ENCODE data around the gene PRAMEF20. TPM values are rescaled to one million over a fixed set of nuclear protein-coding genes. Genes with fewer than 3 reads are reported as not detected.
"Not testable (repeated sequence)": the region's sequence is repeated elsewhere in the genome, so short reads cannot be mapped to it uniquely, and the experiment has no call there.

PRAMEF20 gene
- not detected for total RNA-seq

DNA sequence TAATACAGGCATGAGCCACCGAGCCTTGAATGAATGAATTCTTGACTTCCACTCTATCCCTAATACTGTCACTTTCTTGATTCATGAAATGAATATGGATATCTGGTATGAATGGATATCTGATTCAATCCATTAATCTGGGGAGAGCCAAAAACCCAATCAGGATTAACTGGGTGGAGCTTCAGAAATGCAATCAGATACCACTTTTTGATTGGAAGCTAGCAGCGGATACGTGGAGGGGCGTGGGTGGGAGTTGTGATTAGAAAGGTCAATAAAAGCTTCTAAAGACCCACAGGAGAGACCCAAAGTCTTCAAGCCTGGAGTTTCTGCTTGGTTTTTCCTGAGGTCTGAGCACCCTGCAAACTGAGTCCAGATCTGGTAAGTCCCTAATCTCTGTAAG, at the start of gene PRAMEF20:
PRAMEF20 (plus strand) TSS at position 301 of the 400 bp plus-strand sequence. CDS start 5,905 bp downstream, outside the sequence.
- ATAC-seq; DNase-seq (ENCODE audit: low spot score): not testable (repeated sequence)

DNA sequence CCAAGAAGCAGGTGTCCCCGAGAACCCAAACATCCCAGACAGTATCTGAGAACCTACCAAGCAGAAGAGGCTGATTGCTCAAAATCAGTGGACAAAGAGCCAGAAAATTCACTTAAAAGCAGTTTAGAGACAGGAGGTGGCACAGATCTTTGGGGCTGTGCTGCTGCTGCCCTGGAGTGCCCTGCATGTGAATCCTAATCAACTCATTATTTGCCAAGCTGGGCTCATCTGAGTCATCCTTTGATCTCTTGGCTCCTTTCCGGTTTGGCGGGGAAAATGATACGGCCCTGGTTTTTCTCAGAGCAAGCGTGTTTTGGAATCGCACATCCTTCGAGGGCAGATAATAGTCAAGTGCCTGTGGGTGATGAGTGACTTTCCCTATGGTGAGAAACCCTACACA, 47.9 kb upstream of the PRAMEF20 start:
- not testable (repeated sequence) for DNase-seq (ENCODE audit: low spot score)
- ATAC-seq: peak; percentile 71

DNA sequence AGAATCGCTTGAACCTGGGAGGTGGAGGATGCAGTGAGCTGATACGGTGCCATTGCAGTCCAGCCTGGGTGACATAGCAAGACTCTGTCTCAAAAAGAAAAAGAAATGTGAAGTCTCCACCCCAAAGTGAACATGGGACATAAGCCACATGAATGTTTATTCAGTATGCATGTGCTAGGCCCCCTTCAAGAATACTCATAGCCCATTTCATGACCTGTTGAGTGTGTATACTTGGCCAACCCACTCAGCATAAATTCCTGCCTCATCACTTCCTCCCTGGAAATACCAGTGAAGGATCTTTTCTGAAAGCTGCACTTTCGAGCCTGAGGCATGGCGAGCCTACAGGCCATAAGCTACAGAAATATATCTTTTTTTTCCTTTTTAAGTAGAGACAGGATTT, 45.3 kb upstream of the PRAMEF20 start:
- not testable (repeated sequence) for ATAC-seq; DNase-seq (ENCODE audit: low spot score)

DNA sequence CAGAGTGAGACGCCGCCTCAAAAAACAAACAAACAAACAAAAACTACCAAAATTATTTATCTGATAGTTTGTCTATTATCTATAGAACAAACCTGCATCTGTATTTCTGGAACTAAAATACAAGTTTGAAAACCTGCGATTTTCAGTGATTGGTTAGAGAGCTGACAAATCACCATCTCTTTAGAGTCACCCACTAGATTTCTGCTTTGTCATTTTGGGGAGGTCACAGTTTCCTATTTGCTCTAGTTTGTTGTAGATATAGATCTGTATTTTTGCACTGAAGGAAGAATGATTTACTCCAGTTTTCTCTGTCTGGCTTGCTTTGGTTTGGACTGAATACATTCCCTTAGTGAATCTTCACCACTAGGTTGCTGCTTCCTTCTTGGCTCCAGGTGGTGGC, 43.7 kb upstream of the PRAMEF20 start:
- not testable (repeated sequence) for ATAC-seq

DNA sequence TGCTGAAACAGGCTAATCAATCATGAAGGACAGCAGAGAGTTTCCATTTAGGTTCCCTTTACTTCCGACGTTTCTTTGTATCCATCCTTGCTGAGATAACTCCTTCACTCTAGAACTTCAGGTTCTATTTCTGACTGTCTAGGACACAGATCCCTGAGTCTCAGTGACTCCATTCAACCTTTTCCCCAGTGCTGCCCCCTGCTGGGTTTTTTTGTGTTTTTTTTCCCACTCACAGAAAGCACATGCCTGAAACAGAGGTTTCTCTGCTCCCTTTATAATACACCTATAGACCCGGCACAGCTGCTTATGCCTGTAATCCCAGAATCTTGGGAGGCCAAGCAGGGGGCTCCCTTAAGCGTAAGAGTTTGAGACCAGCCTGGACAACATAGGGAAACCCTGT, 41.7 kb upstream of the PRAMEF20 start:
- not testable (repeated sequence) for DNase-seq (ENCODE audit: low spot score)
- ATAC-seq: peak; percentile 66

More for the DNA sequence above, 43.7 kb upstream of the PRAMEF20 start:
- not testable (repeated sequence) for DNase-seq (ENCODE audit: low spot score)

DNA sequence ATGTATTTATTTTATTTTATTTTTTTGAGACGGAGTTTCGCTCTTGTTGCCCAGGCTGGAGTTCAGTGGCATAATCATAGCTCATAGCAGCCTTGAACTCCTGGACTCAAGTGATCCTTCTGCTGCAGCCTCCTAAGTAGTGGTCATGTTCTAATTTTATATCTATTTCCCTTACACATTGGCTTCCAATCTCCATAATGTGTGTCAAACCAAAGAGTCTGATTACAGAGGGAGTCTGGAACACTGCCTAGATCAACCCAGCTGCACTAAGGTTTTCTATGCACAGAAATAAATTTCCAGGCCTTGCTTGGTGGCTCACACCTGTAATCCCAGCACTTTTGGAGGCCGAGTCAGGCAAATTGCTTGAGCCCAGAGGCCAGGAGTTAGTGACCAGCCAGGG, 31.3 kb upstream of the PRAMEF20 start:
- ATAC-seq: peak; percentile 50
- DNase-seq (ENCODE audit: low spot score): not testable (repeated sequence)

DNA sequence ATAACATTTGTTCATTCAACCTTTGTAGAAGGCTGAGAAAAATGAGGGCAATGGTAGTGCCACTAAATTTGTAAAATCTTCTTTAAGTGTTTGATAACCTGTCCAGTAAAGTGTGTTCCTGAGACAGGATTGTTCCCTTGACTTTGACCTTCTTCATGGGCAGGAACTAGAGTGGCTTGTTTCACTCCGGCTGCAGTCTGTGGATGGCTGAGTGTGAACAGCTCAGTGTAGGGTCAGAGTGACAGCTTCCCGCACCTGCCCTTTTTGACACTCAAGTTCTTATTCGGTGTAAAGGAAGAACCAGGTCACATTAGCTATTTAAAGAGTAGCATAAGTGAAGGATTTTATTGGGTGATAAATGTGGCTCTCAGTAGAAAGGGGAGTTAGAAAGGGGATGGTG, 29.9 kb upstream of the PRAMEF20 start:
- not testable (repeated sequence) for DNase-seq (ENCODE audit: low spot score); ATAC-seq

DNA sequence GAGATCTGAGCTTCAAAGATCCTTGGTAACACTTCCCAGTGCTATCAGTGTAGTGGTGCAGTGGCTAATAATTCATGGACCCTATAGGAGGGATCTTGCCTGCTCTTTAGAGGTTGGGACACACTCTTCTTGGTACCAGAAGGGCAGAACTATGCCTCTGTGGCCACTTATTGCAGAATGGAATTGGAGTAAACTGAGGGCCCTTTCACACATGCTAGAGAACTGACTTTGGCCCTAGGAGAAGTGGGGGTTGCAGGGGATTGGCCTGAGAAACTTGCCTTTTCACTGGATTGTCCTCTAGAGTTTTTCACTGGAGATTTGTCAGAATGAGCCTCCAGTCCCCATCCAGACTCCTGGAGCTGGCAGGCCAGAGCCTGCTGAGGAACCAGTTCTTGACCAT, 20.9 kb upstream of the PRAMEF20 start, which contains the start of gene PRAMEF17:
PRAMEF17 (plus strand) TSS at position 301 of the 400 bp plus-strand sequence; CDS start at position 327, 26 bp downstream.
- ATAC-seq; DNase-seq (ENCODE audit: low spot score): not testable (repeated sequence)

DNA sequence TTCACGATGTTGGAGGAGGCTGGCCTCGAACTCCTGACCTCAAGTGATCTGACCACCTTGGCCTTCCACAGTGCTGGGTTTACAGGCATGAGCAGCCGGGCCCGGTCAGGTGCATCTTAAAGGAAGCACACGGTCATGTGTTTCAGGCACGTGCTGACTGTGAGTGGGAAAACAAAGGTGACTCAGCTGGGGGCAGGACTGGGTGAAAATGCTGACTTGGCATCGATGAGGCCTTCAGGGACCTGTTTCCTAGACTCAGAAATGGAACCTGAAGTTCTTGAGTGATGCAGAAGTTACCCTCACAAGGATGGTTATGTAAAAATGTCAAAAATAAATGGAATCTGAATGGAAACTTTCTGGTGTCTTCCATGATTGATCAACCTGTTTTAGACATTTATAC, 17.2 kb upstream of the PRAMEF20 start:
- ATAC-seq; DNase-seq (ENCODE audit: low spot score): not testable (repeated sequence)

DNA sequence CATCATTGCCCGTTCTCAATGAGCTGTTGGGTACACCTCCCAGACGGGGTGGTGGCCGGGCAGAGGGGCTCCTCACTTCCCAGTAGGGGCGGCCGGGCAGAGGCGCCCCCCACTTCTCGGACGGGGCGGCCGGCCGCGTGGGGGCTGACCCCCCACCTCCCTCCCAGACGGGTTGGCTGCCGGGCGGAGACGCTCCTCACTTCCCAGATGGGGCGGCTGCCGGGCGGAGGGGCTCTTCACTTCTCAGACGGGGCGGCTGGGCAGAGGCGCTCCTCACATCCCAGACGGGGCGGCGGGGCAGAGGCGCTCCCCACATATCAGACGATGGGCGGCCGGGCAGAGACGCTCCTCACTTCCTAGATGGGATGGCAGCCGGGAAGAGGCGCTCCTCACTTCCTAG, 15.5 kb upstream of the PRAMEF20 start:
- ATAC-seq; DNase-seq (ENCODE audit: low spot score): not testable (repeated sequence)

DNA sequence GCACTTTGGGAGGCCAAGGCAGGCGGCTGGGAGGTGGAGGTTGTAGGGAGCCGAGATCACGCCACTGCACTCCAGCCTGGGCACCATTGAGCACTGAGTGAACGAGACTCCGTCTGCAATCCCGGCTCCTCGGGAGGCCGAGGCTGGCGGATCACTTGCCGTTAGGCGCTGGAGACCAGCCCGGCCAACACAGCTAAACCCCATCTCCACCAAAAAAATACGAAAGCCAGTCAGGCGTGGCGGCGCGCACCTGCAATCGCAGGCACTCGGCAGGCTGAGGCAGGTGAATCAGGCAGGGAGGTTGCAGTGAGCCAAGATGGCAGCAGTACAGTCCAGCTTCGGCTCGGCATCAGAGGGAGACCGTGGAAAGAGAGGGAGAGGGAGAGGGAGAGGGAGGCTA, 14.9 kb upstream of the PRAMEF20 start:
- not testable (repeated sequence) for ATAC-seq; DNase-seq (ENCODE audit: low spot score)

DNA sequence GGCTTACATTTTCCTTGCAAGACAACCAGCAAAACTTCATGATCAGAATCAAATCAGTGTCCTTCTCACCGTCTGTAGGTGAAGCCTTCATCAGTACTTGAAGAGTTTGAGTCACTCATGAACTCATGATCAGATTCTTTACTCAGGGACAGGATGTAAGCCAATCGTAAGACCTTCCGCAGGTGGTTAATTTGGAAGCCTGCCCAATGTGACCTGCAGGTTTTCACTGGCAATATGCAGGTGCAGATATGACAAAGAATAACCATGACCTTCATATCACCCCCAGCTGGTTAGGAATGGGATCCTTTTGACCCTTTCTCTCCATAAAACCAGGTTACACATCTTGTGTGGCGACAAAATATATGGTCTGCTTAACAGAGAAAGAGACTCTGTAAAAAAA, 2.4 kb upstream of the PRAMEF20 start:
- DNase-seq (ENCODE audit: low spot score) (no peak), ATAC-seq (no peak)

DNA sequence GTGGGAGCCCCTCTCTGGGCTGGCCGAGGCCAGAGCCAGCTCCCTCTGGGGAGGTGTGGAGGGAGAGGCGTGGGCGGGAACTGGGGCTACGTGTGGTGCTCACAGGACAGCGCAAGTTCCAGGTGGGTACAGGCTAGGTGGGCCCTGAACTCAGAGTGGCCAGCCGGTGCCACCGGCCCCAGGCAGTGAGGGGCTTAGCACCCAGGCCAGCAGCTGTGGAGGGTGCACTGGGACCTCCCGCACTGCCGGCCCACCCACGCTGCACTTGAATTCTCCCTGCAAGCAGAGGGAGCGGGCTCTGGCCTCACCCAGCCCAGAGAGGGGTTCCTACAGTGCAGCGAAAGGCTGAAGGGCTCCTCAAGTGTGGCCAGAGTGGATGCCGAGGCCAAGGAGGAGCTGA, 20.2 kb downstream of the PRAMEF20 start:
- ATAC-seq: no peak
- DNase-seq (ENCODE audit: low spot score): no peak

DNA sequence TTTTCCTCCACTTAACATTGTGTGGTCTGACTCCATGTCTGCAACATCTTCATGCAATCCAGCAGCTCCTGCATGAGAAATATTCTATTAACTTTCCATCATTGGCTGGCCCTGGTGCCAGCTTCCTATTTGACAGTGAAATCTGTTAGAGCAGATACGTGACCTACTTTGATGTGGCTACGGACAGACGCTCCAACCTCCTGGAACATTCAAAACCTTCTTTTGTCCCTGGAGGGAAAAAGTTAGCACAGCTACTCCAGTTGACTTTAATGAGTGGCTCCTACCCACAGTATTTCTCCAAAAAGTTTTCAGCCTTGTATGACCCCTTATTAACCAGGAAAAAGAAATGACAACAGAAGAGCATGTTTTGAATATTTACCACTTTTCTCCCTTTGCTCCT, 22.0 kb downstream of the PRAMEF20 start:
- no peak for DNase-seq (ENCODE audit: low spot score)
- no peak for ATAC-seq

DNA sequence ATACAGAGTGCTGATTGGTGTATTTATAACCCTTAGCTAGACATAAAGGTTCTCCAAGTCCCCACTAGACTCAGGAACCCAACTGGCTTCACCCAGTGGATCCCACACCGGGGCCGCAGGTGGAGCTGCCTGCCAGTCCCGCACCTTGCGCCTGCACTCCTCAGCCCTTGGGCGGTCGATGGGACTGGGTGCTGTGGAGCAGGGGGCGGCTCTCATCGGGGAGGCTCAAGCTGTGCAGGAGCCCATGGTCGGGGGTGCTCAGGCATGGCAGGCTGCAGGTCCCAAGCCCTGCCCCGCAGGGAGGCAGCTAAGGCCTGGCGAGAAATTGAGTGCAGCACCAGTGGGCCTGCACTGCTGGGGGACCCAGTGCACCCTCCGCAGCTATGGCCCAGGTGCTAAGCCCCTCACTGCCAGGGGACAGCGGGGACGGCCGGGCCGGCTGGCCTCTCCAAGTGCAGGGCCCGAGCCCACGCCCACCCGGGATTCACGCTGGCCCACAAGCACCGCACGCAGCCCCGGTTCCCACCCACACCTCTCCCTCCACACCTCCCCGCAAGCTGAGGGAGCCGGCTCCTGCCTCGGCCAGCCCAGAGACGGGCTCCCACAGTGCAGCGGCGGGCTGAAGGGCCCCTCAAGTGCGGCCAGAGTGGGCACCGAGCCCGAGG, 23.6 kb downstream of the PRAMEF20 start:
- not testable (repeated sequence) for ATAC-seq; DNase-seq (ENCODE audit: low spot score)

DNA sequence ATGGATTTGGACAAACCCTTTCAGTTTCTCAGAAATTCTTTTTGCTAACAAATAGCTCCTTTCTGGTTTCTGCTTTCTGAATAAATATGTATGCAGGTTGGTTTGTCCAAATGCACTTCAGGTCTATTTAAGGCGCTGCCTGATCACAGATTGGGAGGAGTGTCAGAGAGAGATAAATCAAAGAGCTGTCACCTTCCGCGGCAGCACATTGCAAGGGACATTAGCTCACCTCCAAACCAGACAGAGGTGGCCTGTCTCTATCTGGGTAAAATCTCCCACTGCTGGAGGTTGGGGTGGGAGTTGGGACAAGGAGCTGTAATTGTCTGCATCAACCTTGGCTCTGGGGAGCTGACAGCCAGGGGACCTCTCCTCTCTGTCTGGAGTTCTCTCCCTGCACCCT, 25.2 kb downstream of the PRAMEF20 start:
- no peak for DNase-seq (ENCODE audit: low spot score)
- no peak for ATAC-seq

DNA sequence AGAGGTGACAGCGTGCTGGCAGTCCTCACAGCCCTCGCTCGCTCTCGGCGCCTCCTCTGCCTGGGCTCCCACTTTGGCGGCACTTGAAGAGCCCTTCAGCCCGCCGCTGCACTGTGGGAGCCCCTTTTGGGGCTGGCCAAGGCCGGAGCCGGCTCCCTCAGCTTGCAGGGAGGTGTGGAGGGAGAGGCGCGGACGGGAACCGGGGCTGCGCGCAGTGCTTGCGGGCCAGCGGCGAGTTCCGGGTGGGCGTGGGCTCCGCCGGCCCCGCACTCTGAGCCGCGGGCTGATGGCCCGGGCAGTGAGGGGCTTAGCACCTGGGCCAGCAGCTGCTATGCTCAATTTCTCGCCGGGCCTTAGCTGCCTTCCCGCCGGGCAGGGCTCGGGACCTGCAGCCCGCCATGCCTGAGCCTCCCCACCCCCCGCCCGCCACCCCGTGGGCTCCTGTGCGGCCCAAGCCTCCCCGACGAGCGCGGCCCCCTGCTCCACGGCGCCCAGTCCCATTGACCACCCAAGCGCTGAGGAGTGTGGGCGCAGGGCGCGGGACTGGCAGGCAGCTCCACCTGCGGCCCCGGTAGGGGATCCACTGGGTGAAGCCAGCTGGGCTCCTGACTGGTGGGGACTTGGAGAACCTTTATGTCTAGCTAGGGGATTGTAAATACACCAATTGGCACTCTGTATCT, 29.0 kb downstream of the PRAMEF20 start:
- not testable (repeated sequence) for DNase-seq (ENCODE audit: low spot score); ATAC-seq

DNA sequence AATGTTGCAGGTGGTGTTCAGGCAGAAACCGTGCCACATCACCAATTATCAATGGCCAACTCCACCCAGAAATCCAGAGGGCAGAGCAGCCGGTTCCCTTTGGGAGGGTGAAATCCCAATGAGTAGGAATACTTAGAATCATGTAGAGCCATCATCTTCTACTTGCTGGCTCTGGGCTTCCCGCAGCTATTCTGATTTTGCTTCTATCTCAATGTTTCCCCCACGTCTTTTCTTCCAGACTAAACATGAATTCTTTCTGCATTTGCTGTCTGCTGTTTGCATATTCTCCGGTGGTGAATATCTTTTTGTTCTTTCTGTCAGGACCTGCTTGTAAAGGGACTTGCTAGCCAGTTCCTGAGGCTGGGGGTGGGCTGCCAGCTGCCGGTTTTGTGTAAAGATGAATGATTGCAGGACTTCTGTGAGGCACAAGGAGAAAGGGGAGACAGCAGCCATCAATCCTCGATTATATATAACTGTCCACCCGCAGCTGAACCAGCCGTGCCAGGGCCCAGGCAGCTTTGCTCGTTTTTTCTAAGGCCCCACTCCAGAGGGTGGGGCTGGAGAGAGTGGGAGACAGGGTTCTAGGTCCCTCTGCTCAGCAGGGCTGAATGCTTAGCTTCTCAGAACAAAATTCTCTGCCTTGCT, 33.2 kb downstream of the PRAMEF20 start:
- ATAC-seq: no peak
- DNase-seq (ENCODE audit: low spot score): no peak

DNA sequence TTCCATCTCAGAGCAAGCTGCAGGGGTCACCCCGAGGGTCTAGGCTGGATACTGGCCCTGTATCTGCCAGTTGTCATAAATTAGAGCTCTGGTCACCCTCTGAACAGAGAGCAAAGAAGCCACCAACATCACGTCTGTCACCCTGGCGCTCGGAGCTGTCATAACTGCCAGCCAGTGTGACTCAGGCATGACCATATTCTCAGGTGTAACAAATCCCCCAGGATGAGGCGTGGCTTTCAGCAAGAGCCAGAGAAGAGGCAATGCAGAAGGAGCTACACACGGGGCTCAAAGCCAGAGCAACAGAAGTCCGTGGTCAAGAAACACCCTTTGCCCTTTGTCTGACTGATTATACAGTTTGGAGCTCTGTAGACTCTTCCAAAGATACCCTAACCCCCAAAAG, 40.0 kb downstream of the PRAMEF20 start:
- no peak for ATAC-seq

DNA sequence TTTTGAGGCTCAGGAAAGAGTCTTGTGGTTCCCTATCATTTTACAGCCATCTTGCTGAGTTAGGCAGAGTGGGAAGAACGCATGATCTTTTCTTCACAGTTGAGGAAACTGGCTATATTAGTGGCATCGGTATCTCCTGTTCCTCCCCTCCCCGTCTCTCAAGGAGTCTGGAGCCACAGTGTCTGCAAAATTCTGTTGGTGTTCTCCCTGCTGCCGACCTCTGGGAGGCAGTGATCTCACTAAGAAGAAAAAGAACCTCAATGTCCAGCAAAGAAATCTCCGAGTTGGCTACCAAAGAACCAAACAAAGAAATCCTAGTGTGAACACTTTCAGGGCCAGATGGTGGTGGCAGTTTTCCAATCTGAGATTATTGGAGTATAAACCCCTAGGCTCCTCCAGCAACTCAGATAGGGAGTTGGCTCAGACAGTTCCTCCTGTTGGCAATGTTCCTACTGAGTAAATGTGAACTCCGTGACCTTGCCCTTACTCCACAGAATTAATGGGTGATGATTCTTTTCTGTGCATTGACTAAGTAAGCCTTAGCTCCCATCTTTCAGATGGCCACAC, 41.2 kb downstream of the PRAMEF20 start:
- DNase-seq (ENCODE audit: low spot score): no peak

More for the DNA sequence above, 40.0 kb downstream of the PRAMEF20 start:
- DNase-seq (ENCODE audit: low spot score): no peak

DNA sequence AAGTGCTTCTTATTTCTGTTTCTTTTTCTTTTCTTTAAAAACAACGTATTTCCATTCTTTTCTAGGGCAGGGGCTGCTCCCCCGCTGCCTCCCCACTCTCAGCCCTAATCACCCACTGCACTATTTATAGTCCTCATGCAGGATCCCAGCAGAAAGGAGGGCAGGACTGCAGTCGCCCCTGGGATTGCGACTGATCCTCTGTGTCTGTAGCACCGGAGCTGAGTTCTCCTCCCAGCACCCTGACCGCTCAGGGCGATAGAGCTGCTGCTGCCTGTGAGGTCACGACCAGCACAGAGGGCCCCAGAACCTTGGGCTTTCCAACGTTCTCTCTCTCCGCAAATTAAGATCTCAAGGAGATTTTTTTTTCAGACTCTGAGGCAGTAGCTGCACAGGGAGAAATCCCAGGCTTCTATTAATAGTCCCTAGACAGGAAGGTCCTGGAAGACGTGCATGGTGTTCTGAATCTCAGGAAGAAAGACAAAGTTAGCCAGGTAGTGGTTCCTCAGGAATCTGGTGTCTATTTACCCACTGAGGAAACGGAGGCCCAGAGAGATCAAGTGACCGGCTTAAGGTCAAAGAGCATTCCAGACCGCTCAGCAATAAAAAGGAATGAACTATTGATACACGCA, 46.8 kb downstream of the PRAMEF20 start:
- no peak for ATAC-seq
- no peak for DNase-seq (ENCODE audit: low spot score)

More for the DNA sequence above, 41.2 kb downstream of the PRAMEF20 start:
- peak; percentile 28 for ATAC-seq

All from left lobe of liver (tissue), 2 donors.